Hepatocyte (in vitro differentiated cells): ENCODE data around the gene RNF152. TPM values are rescaled to one million over a fixed set of nuclear protein-coding genes. Genes with fewer than 3 reads are reported as not detected.

Source experiments
- DNase-seq: peaks from one replicate; pipeline ENCODE4 v3.0.0-alpha.2; 2016; ENCODE audit warnings: low spot score
- H2AFZ ChIP-seq: fragments of 200-600 bp; sonication (generic); 2 replicates; pipeline ENCODE4 v1.6.0; 2016; ENCODE audit warnings: antibody characterized with exemption, mild to moderate bottlenecking
- H3K27ac ChIP-seq: fragments of 200-600 bp; sonication (generic); 2 replicates; pipeline ENCODE4 v1.5.1; 2016; ENCODE audit warnings: mild to moderate bottlenecking
- H3K27me3 ChIP-seq: fragments of 200-600 bp; sonication (generic); 2 replicates; pipeline ENCODE4 v1.6.1; 2016
- H3K36me3 ChIP-seq: fragments of 200-600 bp; sonication (generic); replicated peaks from 2 replicates; pipeline ENCODE4 v1.5.1; 2016; ENCODE audit warnings: low read depth; ENCODE audit not compliant: insufficient read depth
- H3K4me1 ChIP-seq: fragments of 200-600 bp; sonication (generic); 2 replicates; pipeline ENCODE4 v1.5.1; 2016; ENCODE audit warnings: mild to moderate bottlenecking, moderate library complexity; ENCODE audit not compliant: insufficient read depth
- H3K4me2 ChIP-seq: fragments of 200-600 bp; sonication (generic); 2 replicates; pipeline ENCODE4 v1.6.0; 2016
- H3K4me3 ChIP-seq: fragments of 200-600 bp; sonication (generic); 2 replicates; pipeline ENCODE4 v1.5.1; 2016; ENCODE audit warnings: mild to moderate bottlenecking
- H3K79me2 ChIP-seq: fragments of 200-600 bp; sonication (generic); 2 replicates; pipeline ENCODE4 v1.6.0; 2017; ENCODE audit warnings: mild to moderate bottlenecking
- H3K9me2 ChIP-seq: fragments of 200-600 bp; sonication (generic); replicated peaks from 2 replicates; pipeline ENCODE4 v1.6.0; 2017; ENCODE audit warnings: mild to moderate bottlenecking; ENCODE audit not compliant: insufficient read depth
- H3K9me3 ChIP-seq: fragments of 200-600 bp; sonication (generic); 2 replicates; pipeline ENCODE4 v1.5.1; 2016; ENCODE audit warnings: low read depth, mild to moderate bottlenecking
- H4K20me1 ChIP-seq: fragments of 200-600 bp; sonication (generic); 2 replicates; pipeline ENCODE4 v1.6.0; 2016; ENCODE audit warnings: mild to moderate bottlenecking; ENCODE audit not compliant: insufficient read depth, poor library complexity, severe bottlenecking
- EZH2 ChIP-seq: fragments of 200-600 bp; sonication (generic); IDR thresholded peaks from 2 replicates; pipeline ENCODE4 v1.6.1; 2016; ENCODE audit warnings: antibody characterized with exemption, mild to moderate bottlenecking, borderline replicate concordance
- EZH2phosphoT487 ChIP-seq: fragments of 200-600 bp; sonication (generic); IDR thresholded peaks from one replicate; pipeline ENCODE4 v1.6.1; 2018; ENCODE audit warnings: antibody characterized with exemption, mild to moderate bottlenecking, low read depth, moderate library complexity; ENCODE audit not compliant: unreplicated experiment, severe bottlenecking
- WGBS: methylation state at CpG from one replicate; pipeline ENCODE4 v1.1.6; 2016; ENCODE audit warnings: low lambda C conversion rate; ENCODE audit errors: missing lambda C conversion rate; 5-methylcytosine and 5-hydroxymethylcytosine counted together
- polyA plus RNA-seq: library from polyadenylated mRNA; unstranded; fragments of >200 nt; fragmentation: Nextera tagmentation; extraction: Ambion mirVana; gene quantifications from 2 replicates; pipeline ENCODE4 v1.2.1, GENCODE V29; 2016
- total RNA-seq: library from RNA; depleted of rRNA; stranded (reverse); fragments of >200 nt; gene quantifications from 2 replicates; pipeline ENCODE4 v1.2.3, GENCODE V29; 2014
- TF ChIP-seq, protein P1 (sequence below): fragments of 200-600 bp; sonication (generic); IDR thresholded peaks from 2 replicates; pipeline ENCODE4 v1.5.1; 2016; ENCODE audit warnings: antibody characterized with exemption, mild to moderate bottlenecking; ENCODE audit not compliant: poor library complexity

RNF152 gene
- total and polyA plus RNA-seq, 2 experiments from 2014 or later: 4.2 to 18.3 TPM

GRCh38 chr18:61842146-61842545 is 50.7 kb downstream of the RNF152 start:
- H4K20me1 ChIP-seq: no peaks in the 10 kb centered on the region
- H3K4me2 ChIP-seq: no peak overlapping the region
- no peak overlapping the region for H2AFZ ChIP-seq
- H3K27me3 ChIP-seq: no peaks in the 10 kb centered on the region
- H3K9me3 ChIP-seq: no peaks in the 10 kb centered on the region
- peaks cover 13% of the 10 kb centered on the region for H3K79me2 ChIP-seq
- WGBS: 78% methylated on average over 2 of the region's 2 CpGs
- no peaks in the 10 kb centered on the region for H3K9me2 ChIP-seq
- no peak for TF ChIP-seq EZH2phosphoT487
- H3K36me3 ChIP-seq: no peaks in the 10 kb centered on the region
- H3K4me1 ChIP-seq: no peaks in the 10 kb centered on the region
- no peak overlapping the region for H3K4me3 ChIP-seq
- DNase-seq: no peak
- no peak overlapping the region for H3K27ac ChIP-seq

DNA sequence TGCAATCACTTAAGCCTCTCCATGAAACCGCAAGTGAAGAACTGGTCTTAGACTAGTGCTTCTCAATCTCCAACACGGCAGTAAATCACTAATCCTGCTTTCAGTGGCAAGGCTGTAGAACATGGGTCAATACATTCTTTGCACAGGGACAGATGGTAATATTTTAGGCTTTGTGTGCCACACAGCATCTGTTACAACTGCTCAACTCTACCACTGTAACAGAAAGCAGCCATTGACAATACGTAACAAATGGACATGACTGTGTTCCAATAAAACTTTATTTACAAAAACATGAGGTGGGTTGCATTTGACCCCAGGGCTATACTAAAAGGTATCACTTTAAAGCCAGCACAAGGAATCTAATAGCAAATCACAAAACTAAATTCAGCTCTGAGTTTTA is 51.1 kb downstream of the RNF152 start:
- Histone ChIP-seq H2AFZ (no peak overlapping the region), H3K9me3 (no peaks in the 10 kb centered on the region), H3K79me2 (peaks cover 12% of the 10 kb centered on the region), H3K4me1 (no peaks in the 10 kb centered on the region), H3K4me3 (no peak overlapping the region), H3K27me3 (no peaks in the 10 kb centered on the region), H3K4me2 (no peak overlapping the region), H4K20me1 (no peaks in the 10 kb centered on the region), H3K27ac (no peak overlapping the region), H3K36me3 (no peaks in the 10 kb centered on the region), H3K9me2 (no peaks in the 10 kb centered on the region)
- no peak for DNase-seq
- TF ChIP-seq EZH2 (no peak), EZH2phosphoT487 (no peak)
- TF ChIP-seq, protein P1, sequence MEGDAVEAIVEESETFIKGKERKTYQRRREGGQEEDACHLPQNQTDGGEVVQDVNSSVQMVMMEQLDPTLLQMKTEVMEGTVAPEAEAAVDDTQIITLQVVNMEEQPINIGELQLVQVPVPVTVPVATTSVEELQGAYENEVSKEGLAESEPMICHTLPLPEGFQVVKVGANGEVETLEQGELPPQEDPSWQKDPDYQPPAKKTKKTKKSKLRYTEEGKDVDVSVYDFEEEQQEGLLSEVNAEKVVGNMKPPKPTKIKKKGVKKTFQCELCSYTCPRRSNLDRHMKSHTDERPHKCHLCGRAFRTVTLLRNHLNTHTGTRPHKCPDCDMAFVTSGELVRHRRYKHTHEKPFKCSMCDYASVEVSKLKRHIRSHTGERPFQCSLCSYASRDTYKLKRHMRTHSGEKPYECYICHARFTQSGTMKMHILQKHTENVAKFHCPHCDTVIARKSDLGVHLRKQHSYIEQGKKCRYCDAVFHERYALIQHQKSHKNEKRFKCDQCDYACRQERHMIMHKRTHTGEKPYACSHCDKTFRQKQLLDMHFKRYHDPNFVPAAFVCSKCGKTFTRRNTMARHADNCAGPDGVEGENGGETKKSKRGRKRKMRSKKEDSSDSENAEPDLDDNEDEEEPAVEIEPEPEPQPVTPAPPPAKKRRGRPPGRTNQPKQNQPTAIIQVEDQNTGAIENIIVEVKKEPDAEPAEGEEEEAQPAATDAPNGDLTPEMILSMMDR: no peak
- 78% methylated on average over 3 of the region's 3 CpGs for WGBS

- Histone ChIP-seq H3K4me1 (no peaks in the 10 kb centered on the region), H3K36me3 (no peaks in the 10 kb centered on the region), H3K4me2 (no peak overlapping the region), H3K27ac (no peak overlapping the region), H3K79me2 (peaks cover 10% of the 10 kb centered on the region), H4K20me1 (no peaks in the 10 kb centered on the region), H3K27me3 (no peaks in the 10 kb centered on the region), H3K9me2 (no peaks in the 10 kb centered on the region), H2AFZ (no peak overlapping the region), H3K9me3 (no peaks in the 10 kb centered on the region), H3K4me3 (no peak overlapping the region)
- TF ChIP-seq EZH2 (no peak), EZH2phosphoT487 (no peak)
- TF ChIP-seq, protein P1: no peak
- no peak for DNase-seq
- 100% methylated on average over 1 of the region's 1 CpG for WGBS
These were observed 52.5 kb downstream of the RNF152 start for GRCh38 chr18:61840324-61840723.

DNA sequence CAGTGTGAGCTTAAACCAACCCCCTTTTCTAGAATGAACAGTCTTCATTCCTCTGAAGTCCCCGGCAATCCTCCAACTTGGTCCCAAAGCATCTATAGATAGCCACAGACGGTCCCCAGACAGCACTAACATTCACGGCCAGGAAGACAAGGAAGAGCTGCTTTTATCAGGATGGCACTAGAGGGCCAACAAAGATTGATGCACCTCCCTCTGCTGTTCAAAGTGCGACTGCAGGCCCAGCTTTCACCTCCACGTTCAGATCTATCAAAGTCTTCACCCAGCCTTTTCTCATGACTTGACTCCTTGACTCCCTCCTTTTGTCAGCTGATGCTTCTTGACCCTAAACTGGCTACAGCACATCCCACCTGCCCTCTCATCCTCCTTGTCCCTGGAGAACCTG is 54.3 kb downstream of the RNF152 start:
- H3K79me2 ChIP-seq: peaks cover 20% of the 10 kb centered on the region
- no peaks in the 10 kb centered on the region for H3K36me3 ChIP-seq
- H3K9me2 ChIP-seq: no peaks in the 10 kb centered on the region
- no peak overlapping the region for H3K4me3 ChIP-seq
- DNase-seq: no peak
- no peaks in the 10 kb centered on the region for H3K27me3 ChIP-seq
- no peaks in the 10 kb centered on the region for H4K20me1 ChIP-seq
- no peak overlapping the region for H3K27ac ChIP-seq
- H3K4me1 ChIP-seq: no peaks in the 10 kb centered on the region
- no peak overlapping the region for H2AFZ ChIP-seq
- no peak overlapping the region for H3K4me2 ChIP-seq
- TF ChIP-seq, protein P1: no peak
- TF ChIP-seq EZH2 (no peak), EZH2phosphoT487 (no peak)
- H3K9me3 ChIP-seq: no peaks in the 10 kb centered on the region
- 87% methylated on average over 5 of the region's 5 CpGs for WGBS
